Measurements from ENCODE around the gene HTR1D. TPM values are rescaled to one million over a fixed set of nuclear protein-coding genes. Genes with fewer than 3 reads are reported as not detected.
"Not testable (repeated sequence)": the region's sequence is repeated elsewhere in the genome, so short reads cannot be mapped to it uniquely, and the experiment has no call there.

HTR1D gene
- total RNA-seq = not detected

GRCh38 chr1:23217421-23218115, at the start of gene HTR1D:
Gene HTR1D, minus strand, starts transcription at chr1:23217502. Its CDS starts 23,283 bp downstream, at chr1:23194219.
- ATAC-seq (peak; percentile 39 to 46), DNase-seq (no peak)
- H3K27me3 Mint-ChIP-seq (ENCODE audit: low read depth) = peaks cover 56% of the 10 kb centered on the region
- H3K4me3 Mint-ChIP-seq = peak within 1 kb of the TSS; percentile 56
- no peaks in the 10 kb centered on the region for H3K36me3 Mint-ChIP-seq (ENCODE audit: insufficient read depth)
- H3K4me1 Mint-ChIP-seq (ENCODE audit: low read depth) = peaks cover 6% of the 10 kb centered on the region
- no peaks in the 10 kb centered on the region for H3K9me3 Mint-ChIP-seq

GRCh38 chr1:23263380-23263887, 46.1 kb upstream of the HTR1D start:
- H3K4me1 Mint-ChIP-seq (ENCODE audit: low read depth) = no peaks in the 10 kb centered on the region
- H3K36me3 Mint-ChIP-seq (ENCODE audit: insufficient read depth) = no peaks in the 10 kb centered on the region
- ATAC-seq = no peak
- no peaks in the 10 kb centered on the region for H3K9me3 Mint-ChIP-seq
- no peak overlapping the region for H3K4me3 Mint-ChIP-seq
- DNase-seq = no peak
- H3K27me3 Mint-ChIP-seq (ENCODE audit: low read depth) = peaks cover 2% of the 10 kb centered on the region

DNA sequence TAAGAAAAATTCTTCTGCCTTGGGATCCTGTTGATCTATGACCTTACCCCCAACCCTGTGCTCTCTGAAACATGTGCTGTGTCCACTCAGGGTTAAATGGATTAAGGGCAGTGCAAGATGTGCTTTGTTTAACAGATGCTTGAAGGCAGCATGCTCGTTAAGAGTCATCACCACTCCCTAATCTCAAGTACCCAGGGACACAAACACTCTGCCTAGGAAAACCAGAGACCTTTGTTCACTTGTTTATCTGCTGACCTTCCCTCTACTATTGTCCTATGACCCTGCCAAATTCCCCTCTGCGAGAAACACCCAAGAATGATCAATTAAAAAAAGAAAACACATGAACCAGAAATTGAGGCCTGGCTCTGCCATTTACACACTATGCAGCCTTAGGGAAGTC, 40.8 kb upstream of the HTR1D start:
- DNase-seq; ATAC-seq; H3K9me3 Mint-ChIP-seq; H3K4me1 Mint-ChIP-seq (ENCODE audit: low read depth); H3K36me3 Mint-ChIP-seq (ENCODE audit: insufficient read depth); H3K27me3 Mint-ChIP-seq (ENCODE audit: low read depth); H3K4me3 Mint-ChIP-seq: not testable (repeated sequence)

DNA sequence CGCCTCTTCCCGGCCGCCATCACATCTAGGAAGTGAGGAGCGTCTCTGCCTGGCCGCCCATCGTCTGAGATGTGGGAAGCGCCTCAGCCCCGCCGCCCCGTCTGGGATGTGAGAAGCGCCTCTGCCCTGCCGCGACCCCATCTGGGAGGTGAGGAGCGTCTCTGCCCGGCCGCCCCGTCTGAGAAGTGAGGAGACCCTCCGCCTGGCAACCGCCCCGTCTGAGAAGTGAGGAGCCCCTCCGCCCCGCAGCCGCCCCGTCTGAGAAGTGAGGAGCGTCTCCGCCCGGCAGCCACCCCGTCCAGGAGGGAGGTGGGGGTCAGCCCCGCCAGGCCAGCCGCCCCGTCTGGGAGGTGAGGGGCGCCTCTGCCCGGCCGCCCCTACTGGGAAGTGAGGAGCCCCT, 40.1 kb upstream of the HTR1D start:
- H3K36me3 Mint-ChIP-seq (ENCODE audit: insufficient read depth); H3K9me3 Mint-ChIP-seq; DNase-seq; H3K4me3 Mint-ChIP-seq; H3K27me3 Mint-ChIP-seq (ENCODE audit: low read depth); H3K4me1 Mint-ChIP-seq (ENCODE audit: low read depth); ATAC-seq: not testable (repeated sequence)

DNA sequence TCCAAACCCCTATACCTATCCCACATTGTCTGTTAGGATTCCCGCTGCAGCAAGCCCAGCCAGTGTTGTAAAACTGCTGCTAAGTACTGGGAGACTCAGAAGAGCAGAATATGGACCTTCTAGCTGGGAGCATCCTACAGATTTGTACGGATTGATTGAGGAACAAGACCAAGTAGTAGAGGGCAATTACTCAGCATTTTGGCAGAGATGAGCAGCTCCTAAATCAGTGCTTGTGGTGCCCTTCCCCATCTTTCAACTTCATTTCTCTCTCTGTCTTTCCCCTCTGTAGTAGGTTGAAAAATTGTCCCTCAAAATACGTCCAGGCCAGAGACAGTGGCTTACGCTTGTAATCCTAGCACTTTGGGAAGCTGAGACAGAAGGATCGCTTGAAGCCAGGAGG, 37.3 kb upstream of the HTR1D start:
- Mint-ChIP-seq H3K36me3 (ENCODE audit: insufficient read depth) (no peaks in the 10 kb centered on the region), H3K4me1 (ENCODE audit: low read depth) (no peaks in the 10 kb centered on the region), H3K4me3 (no peak overlapping the region), H3K9me3 (no peaks in the 10 kb centered on the region), H3K27me3 (ENCODE audit: low read depth) (no peaks in the 10 kb centered on the region)
- ATAC-seq = no peak
- DNase-seq = no peak

GRCh38 chr1:23251812-23252211, 34.5 kb upstream of the HTR1D start:
- DNase-seq (no peak), ATAC-seq (no peak)
- no peak overlapping the region for H3K4me3 Mint-ChIP-seq
- H3K27me3 Mint-ChIP-seq (ENCODE audit: low read depth) = peaks cover under 1% of the 10 kb centered on the region
- no peaks in the 10 kb centered on the region for H3K9me3 Mint-ChIP-seq
- H3K36me3 Mint-ChIP-seq (ENCODE audit: insufficient read depth) = no peaks in the 10 kb centered on the region
- no peaks in the 10 kb centered on the region for H3K4me1 Mint-ChIP-seq (ENCODE audit: low read depth)

DNA sequence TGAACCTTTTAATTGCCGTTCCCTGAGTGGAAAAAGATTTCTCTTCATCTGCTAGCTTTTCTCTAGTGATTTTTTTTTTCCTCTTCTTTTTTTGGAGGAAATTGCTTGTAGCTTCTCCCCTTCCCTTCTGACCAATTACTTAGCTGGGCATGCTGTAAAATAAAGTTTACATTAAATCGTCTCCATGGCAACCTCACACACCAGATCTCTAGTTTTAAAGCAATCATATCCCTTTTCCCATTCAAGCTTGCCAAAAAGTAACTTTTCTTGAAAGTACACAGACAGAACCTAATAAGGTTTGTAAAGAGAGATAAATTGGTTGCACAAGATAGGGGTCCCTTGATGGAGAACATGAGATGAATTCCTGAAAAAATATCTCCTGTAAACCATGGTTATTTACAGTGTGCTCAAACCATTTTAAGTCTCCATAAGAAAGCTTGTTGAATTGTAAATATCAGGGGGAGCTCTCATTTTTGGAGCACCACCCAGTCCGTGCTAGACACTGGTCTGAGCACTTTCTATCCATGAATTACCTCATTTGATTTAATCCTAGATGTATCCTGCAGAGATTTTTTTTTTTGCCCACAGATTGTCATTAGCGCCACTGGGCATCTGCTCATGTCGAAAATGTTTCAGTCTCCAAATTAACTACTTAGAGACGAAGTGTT, 32.6 kb upstream of the HTR1D start:
- Mint-ChIP-seq H3K9me3 (no peaks in the 10 kb centered on the region), H3K36me3 (ENCODE audit: insufficient read depth) (no peaks in the 10 kb centered on the region), H3K27me3 (ENCODE audit: low read depth) (peaks cover 3% of the 10 kb centered on the region), H3K4me3 (no peak overlapping the region), H3K4me1 (ENCODE audit: low read depth) (no peaks in the 10 kb centered on the region)
- DNase-seq = no peak
- ATAC-seq = no peak

DNA sequence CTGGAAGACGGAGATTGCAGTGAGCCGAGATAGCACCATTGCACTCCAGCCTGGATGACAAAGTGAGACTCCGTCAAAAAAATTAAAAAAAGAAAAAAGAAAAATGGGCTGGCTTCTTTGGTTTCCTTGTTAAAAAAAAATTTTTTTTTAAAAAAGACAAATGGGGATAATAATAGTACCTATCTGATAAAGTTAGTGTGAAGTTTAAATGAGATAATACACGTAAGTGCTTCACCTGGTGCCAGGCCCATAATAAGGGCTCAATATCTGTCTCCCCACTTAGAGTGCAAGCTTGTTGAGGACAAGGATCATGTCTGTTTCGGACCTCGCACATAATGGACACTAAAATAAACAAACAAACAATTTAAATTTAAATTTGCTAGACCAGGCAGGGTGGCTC, 30.0 kb upstream of the HTR1D start:
- H3K36me3 Mint-ChIP-seq (ENCODE audit: insufficient read depth) = no peaks in the 10 kb centered on the region
- DNase-seq = no peak
- ATAC-seq = no peak
- H3K9me3 Mint-ChIP-seq = no peaks in the 10 kb centered on the region
- H3K4me3 Mint-ChIP-seq = no peak overlapping the region
- H3K4me1 Mint-ChIP-seq (ENCODE audit: low read depth) = no peaks in the 10 kb centered on the region
- H3K27me3 Mint-ChIP-seq (ENCODE audit: low read depth) = peaks cover 3% of the 10 kb centered on the region

DNA sequence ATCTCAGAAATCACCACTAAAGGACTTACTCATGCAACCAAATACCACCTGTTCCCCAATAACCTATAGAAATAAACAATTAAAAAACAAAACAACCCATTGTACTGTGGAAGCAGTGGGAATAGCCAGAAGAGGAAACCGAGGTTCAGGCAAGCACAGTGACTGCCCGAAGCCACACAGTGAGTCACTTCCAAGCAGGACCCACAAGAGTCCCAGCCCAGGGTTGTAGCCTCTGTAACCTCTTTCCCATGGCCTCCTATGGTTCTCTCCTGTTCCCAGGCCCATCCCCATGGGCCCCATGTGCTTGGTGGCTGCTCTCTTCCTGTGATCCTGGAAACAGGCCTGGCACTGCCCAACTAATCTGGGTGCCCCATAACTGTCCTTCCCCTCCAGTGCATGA, 29.0 kb upstream of the HTR1D start:
- H3K36me3 Mint-ChIP-seq (ENCODE audit: insufficient read depth) = no peaks in the 10 kb centered on the region
- H3K9me3 Mint-ChIP-seq = no peaks in the 10 kb centered on the region
- H3K4me3 Mint-ChIP-seq = no peak overlapping the region
- no peak for ATAC-seq
- H3K4me1 Mint-ChIP-seq (ENCODE audit: low read depth) = no peaks in the 10 kb centered on the region
- no peak for DNase-seq
- peaks cover 3% of the 10 kb centered on the region for H3K27me3 Mint-ChIP-seq (ENCODE audit: low read depth)

DNA sequence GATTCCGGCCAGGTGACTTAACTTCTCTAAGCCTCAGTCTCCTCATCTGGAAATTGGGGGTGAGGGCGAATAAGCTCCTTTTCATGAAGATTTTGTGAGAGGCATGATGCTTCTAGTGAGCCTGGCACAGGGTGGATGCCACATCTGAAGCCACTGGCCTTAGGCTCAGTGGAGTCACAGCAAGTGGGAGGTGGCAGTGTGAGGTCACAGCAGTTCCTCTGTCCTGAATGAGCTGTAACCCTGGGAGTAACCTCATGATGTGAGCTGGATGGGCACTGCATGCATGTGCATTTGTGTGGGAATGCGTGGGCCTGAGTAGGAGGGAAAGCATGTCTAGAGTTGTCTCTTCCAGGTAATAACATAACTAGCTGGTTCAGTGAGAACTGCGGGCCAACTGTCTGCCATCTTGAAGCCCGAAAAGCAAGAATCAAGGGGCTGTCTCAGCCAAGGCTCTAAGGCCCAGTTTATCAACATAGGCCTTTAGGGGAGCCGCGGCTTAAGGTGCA, 27.0 kb upstream of the HTR1D start:
- DNase-seq = no peak
- Mint-ChIP-seq H3K4me3 (no peak overlapping the region), H3K9me3 (no peaks in the 10 kb centered on the region), H3K27me3 (ENCODE audit: low read depth) (peaks cover 3% of the 10 kb centered on the region), H3K4me1 (ENCODE audit: low read depth) (no peaks in the 10 kb centered on the region), H3K36me3 (ENCODE audit: insufficient read depth) (no peaks in the 10 kb centered on the region)
- ATAC-seq = no peak

GRCh38 chr1:23242414-23242813, 25.1 kb upstream of the HTR1D start:
- no peak for DNase-seq
- ATAC-seq = no peak
- no peaks in the 10 kb centered on the region for H3K9me3 Mint-ChIP-seq
- no peaks in the 10 kb centered on the region for H3K36me3 Mint-ChIP-seq (ENCODE audit: insufficient read depth)
- H3K4me3 Mint-ChIP-seq = no peak overlapping the region
- peaks cover 15% of the 10 kb centered on the region for H3K27me3 Mint-ChIP-seq (ENCODE audit: low read depth)
- H3K4me1 Mint-ChIP-seq (ENCODE audit: low read depth) = no peaks in the 10 kb centered on the region

- Mint-ChIP-seq H3K27me3 (ENCODE audit: low read depth) (peaks cover 16% of the 10 kb centered on the region), H3K4me3 (no peak overlapping the region), H3K9me3 (no peaks in the 10 kb centered on the region), H3K36me3 (ENCODE audit: insufficient read depth) (no peaks in the 10 kb centered on the region), H3K4me1 (ENCODE audit: low read depth) (no peaks in the 10 kb centered on the region)
- ATAC-seq = no peak
- DNase-seq = no peak
Observed at GRCh38 chr1:23239638-23240295, 22.5 kb upstream of the HTR1D start.

DNA sequence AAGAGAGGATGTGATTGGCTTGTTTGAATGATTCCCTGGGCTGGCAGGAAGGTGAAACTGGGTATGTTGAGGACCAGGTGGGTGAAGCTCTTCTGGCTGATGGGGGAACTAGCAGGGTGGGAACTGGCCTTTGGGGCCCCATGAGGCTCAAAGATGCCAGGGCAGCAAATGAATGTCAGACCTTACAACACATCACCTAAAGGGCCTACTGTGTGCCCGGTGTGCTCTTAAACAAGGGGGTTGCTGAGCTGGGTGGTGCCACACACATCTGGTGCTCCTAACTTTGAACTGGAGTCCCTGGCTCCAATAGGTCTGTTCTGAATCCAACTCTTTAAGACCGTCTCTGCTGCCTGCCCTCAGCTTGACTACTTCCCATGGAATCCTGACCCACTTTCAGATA, 21.3 kb upstream of the HTR1D start:
- H3K9me3 Mint-ChIP-seq = no peaks in the 10 kb centered on the region
- DNase-seq (no peak), ATAC-seq (no peak)
- no peaks in the 10 kb centered on the region for H3K36me3 Mint-ChIP-seq (ENCODE audit: insufficient read depth)
- no peaks in the 10 kb centered on the region for H3K4me1 Mint-ChIP-seq (ENCODE audit: low read depth)
- H3K4me3 Mint-ChIP-seq = no peak overlapping the region
- H3K27me3 Mint-ChIP-seq (ENCODE audit: low read depth) = peaks cover 16% of the 10 kb centered on the region

DNA sequence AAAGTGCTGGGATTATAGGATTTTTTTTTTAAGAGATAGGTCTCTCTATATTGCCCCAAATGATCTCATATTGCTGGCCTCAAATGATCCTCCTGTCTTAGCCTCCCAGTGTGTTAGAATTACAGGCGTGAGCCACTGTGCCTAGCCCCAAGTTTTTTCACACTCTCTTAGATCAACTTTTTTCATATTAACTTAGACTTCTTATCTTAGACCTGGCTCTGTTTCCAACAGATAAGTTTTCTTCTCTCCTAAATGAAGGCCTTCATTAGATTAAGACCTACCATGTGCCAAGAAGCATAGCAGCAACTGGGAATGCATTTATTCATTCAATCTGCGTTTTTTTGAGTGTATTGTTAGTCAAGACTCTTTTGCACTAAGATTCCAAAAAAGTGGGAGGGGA, 20.2 kb upstream of the HTR1D start:
- no peaks in the 10 kb centered on the region for H3K36me3 Mint-ChIP-seq (ENCODE audit: insufficient read depth)
- no peak overlapping the region for H3K4me3 Mint-ChIP-seq
- DNase-seq (no peak), ATAC-seq (no peak)
- no peaks in the 10 kb centered on the region for H3K9me3 Mint-ChIP-seq
- H3K4me1 Mint-ChIP-seq (ENCODE audit: low read depth) = no peaks in the 10 kb centered on the region
- peaks cover 16% of the 10 kb centered on the region for H3K27me3 Mint-ChIP-seq (ENCODE audit: low read depth)

DNA sequence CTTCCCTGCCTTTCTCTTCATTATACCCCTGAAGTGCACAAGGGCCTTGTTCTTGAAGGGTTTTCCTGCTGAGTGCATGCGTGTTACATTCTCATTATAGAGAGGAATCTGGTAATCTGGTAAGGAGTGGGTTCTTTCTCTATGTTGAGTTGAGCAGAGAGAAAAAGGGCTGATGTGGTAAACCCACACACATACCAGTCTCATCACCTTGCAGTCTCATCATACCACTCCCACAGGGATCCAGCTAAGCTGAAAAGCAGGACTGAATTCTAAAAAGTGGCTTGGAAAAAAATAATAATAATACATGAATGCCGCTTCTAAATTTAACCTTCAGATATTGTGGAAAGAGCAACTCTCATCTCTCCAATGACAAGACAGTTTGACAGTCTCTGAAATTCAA, 10.5 kb upstream of the HTR1D start:
- Mint-ChIP-seq H3K4me3 (no peak overlapping the region), H3K9me3 (peaks cover 4% of the 10 kb centered on the region), H3K4me1 (ENCODE audit: low read depth) (no peaks in the 10 kb centered on the region), H3K36me3 (ENCODE audit: insufficient read depth) (no peaks in the 10 kb centered on the region), H3K27me3 (ENCODE audit: low read depth) (peaks cover 19% of the 10 kb centered on the region)
- no peak for DNase-seq
- no peak for ATAC-seq

Measured in activated T-cell treated with anti-CD3 and anti-CD28 coated beads, Interleukin-2, amount 50 U/mL, for 4 hours (primary cell).